K562 (cell line): Measurements from ENCODE around the gene TRPV6. TPM values are rescaled to one million over a fixed set of nuclear protein-coding genes. Genes with fewer than 3 reads are reported as not detected.

Experiments
- ATAC-seq: fragments of 200-7000 bp; cut with Tn5 transposase; 3 replicates; pipeline ENCODE4 v1.9.1; 2020; ENCODE audit warnings: moderate library complexity
- BruUV-seq: library from RNA; stranded (reverse); fragments of 400-500 nt; replicated peaks from 2 replicates; lab custom pipeline; 2021; lab: Mats Ljungman, UMichigan
- CTCF ChIA-PET: fragments of 300-600 bp; formaldehyde crosslinking; extraction: SDS; loops from one replicate; lab custom pipeline; 2021; ENCODE audit warnings: low intra/inter-chr PET ratio; lab: Yijun Ruan, JAX
- POLR2A ChIA-PET: fragments of 300-600, 350-650 bp; sonication (Branson Sonifier 250); formaldehyde crosslinking; extraction: SDS; loops from one replicate; lab custom pipeline; 2021; ENCODE audit warnings: antibody characterized with exemption, inconsistent platforms; lab: Yijun Ruan, JAX
- DNase-seq, 4 experiments: peaks; one replicate each; pipeline versions ENCODE4 v3.0.0 to v3.0.0-alpha.2; 2011 to 2018; ENCODE audit warnings: low spot score in 3 of 4, mixed read lengths in 3 of 4; ENCODE audit errors: extremely low read depth in 1 of 4
- FAIRE-seq: peaks from 2 replicates; lab custom pipeline; 2011; peaks lifted over from hg19 to GRCh38; lab: Jason Lieb, UNC
- H2AFZ ChIP-seq: 2 replicates; pipeline ENCODE4 v1.6.0; 2011; ENCODE audit warnings: low read depth, low read length, control low read depth, inconsistent platforms
- H3K27ac ChIP-seq: fragments of 200-600 bp; 3 replicates; pipeline ENCODE4 v1.8.0; 2011; ENCODE audit warnings: low read depth, mild to moderate bottlenecking, control low read depth, inconsistent platforms, low read length, moderate library complexity, mixed read lengths; ENCODE audit errors: extremely low read depth
- H3K27me3 ChIP-seq, 2 experiments: fragments of 300-600 bp in 1 of 2; 2 replicates in 1 of 2; 3 replicates in 1 of 2; pipeline versions ENCODE4 v1.6.0 to v1.8.0; 2011; ENCODE audit warnings: inconsistent platforms in 2 of 2, low read length in 2 of 2, mild to moderate bottlenecking in 1 of 2, mixed read lengths in 1 of 2, moderate library complexity in 1 of 2; ENCODE audit not compliant: control insufficient read depth in 2 of 2, insufficient read depth in 2 of 2
- H3K36me3 ChIP-seq: fragments of 300-600 bp; 3 replicates; pipeline ENCODE4 v1.8.0; 2011; ENCODE audit warnings: mild to moderate bottlenecking, low read length, inconsistent platforms; ENCODE audit not compliant: control insufficient read depth, insufficient read depth
- H3K4me1 ChIP-seq, 2 experiments: fragments of 200-600 bp in 1 of 2; replicated peaks in 1 of 2; 2 replicates in 1 of 2; 3 replicates in 1 of 2; pipeline versions ENCODE4 v1.5.1 to v1.8.0; 2011; ENCODE audit warnings: inconsistent platforms in 2 of 2, low read length in 2 of 2, mild to moderate bottlenecking in 1 of 2, mixed read lengths in 1 of 2, moderate library complexity in 1 of 2; ENCODE audit not compliant: control insufficient read depth in 2 of 2, insufficient read depth in 2 of 2
- H3K4me2 ChIP-seq: 2 replicates; pipeline ENCODE4 v1.6.1; 2011; ENCODE audit warnings: low read length, control low read depth, inconsistent platforms, mixed read lengths; ENCODE audit not compliant: insufficient read depth
- H3K4me3 ChIP-seq: fragments of 200-600 bp; sonication (generic), shearing (Covaris generic); 2 replicates; pipeline ENCODE4 v1.5.1; 2016; ENCODE audit warnings: control low read depth, inconsistent platforms
- H3K79me2 ChIP-seq: fragments of 200-600 bp; 3 replicates; pipeline ENCODE4 v1.8.0; 2011; ENCODE audit warnings: low read length, inconsistent platforms; ENCODE audit not compliant: control insufficient read depth, insufficient read depth
- H3K9ac ChIP-seq, 2 experiments: 2 replicates each; pipeline versions ENCODE4 v1.6.0 to v1.6.1; 2011; ENCODE audit warnings: low read depth in 2 of 2, low read length in 2 of 2, control low read depth in 1 of 2, inconsistent platforms in 1 of 2, mild to moderate bottlenecking in 1 of 2, mixed read lengths in 1 of 2; ENCODE audit not compliant: insufficient read depth in 1 of 2
- H3K9me1 ChIP-seq: one replicate; pipeline ENCODE4 v1.6.0; 2011; ENCODE audit warnings: inconsistent platforms, mild to moderate bottlenecking, low read length, moderate library complexity; ENCODE audit not compliant: control insufficient read depth, insufficient read depth
- H3K9me3 ChIP-seq: replicated peaks from 2 replicates; pipeline ENCODE4 v1.5.1; 2011; ENCODE audit warnings: low read depth, low read length, inconsistent platforms; ENCODE audit not compliant: control insufficient read depth, insufficient read depth
- H4K20me1 ChIP-seq: replicated peaks from 2 replicates; pipeline ENCODE4 v1.6.1; 2011; ENCODE audit warnings: low read length, inconsistent platforms, mixed read lengths; ENCODE audit not compliant: control insufficient read depth, insufficient read depth
- DIDO1 ChIP-seq: fragments of 450-650 bp; IDR thresholded peaks from 2 replicates; pipeline ENCODE4 v1.6.1; 2016; ENCODE audit warnings: low read depth, missing biosample characterization, missing genetic modification characterization
- ELK1 ChIP-seq: sonication (generic); formaldehyde crosslinking; IDR thresholded peaks from 2 replicates; pipeline ENCODE4 v1.8.1; 2022; ENCODE audit warnings: missing genetic modification reagents
- MCM7 ChIP-seq, 2 experiments: fragments of 450-650 bp; IDR thresholded peaks; 2 replicates each; pipeline ENCODE4 v1.6.1; 2016 to 2018
- NR2C2 ChIP-seq, 2 experiments: fragments of 200-800 bp in 1 of 2; sonication (Bioruptor generic) in 1 of 2; sonication (generic) in 1 of 2; formaldehyde crosslinking in 1 of 2; IDR thresholded peaks; 2 replicates each; pipeline versions ENCODE4 v1.6.1 to v1.8.0; 2016 to 2022; ENCODE audit warnings: mild to moderate bottlenecking in 1 of 2, missing compliant biosample characterization in 1 of 2, missing genetic modification characterization in 1 of 2, missing genetic modification reagents in 1 of 2
- TAF1 ChIP-seq: IDR thresholded peaks from 2 replicates; pipeline ENCODE4 v1.6.1; 2011; ENCODE audit warnings: mild to moderate bottlenecking, low read length, moderate library complexity; ENCODE audit not compliant: insufficient read depth, control insufficient read depth, severe bottlenecking; ENCODE audit errors: extremely low read depth
- U2AF1 ChIP-seq: fragments of 200-400 bp; formaldehyde crosslinking; optimal IDR thresholded peaks from 2 replicates; pipeline ENCODE3; 2017; ENCODE audit warnings: mild to moderate bottlenecking, low read depth, low read length, moderate library complexity
- ZBTB49 ChIP-seq: sonication (generic); formaldehyde crosslinking; IDR thresholded peaks from 2 replicates; pipeline ENCODE4 v1.8.0; 2022; ENCODE audit warnings: missing genetic modification reagents, mild to moderate bottlenecking, borderline replicate concordance
- WGBS: fragments of 100-300 bp; shearing (Covaris generic); methylation state at CpG from one replicate; pipeline ENCODE4 v1.1.6; 2016; ENCODE audit warnings: low coverage, mixed read lengths; ENCODE audit not compliant: insufficient coverage; ENCODE audit errors: missing lambda C conversion rate; 5-methylcytosine and 5-hydroxymethylcytosine counted together
- in situ Hi-C: fragments of 300-500 bp; cut with MboI; formaldehyde crosslinking; loops from 4 replicates; pipeline ENCODE4 v1.15.0; 2018; ENCODE audit warnings: inconsistent platforms, mixed read lengths
- intact Hi-C: fragments of 100-400 bp; cut with micrococcal nuclease; formaldehyde crosslinking; loops from 2 replicates; pipeline ENCODE4 v1.14.2; 2022
- polyA plus RNA-seq, 8 experiments: library from polyadenylated mRNA; depleted of rRNA in 4 of 8; stranded (reverse) in 5 of 8; unstranded in 3 of 8; fragments of >200 nt; fragmentation: Nextera tagmentation in 2 of 8; fragmentation: Illumina TruSeq in 1 of 8; extraction: Ambion mirVana in 2 of 8; extraction: Trizol in 1 of 8; gene quantifications; 2 replicates each; pipeline versions ENCODE4 v1.2.1 to v1.2.3, GENCODE V29; 2011 to 2014; ENCODE audit warnings: inconsistent platforms in 1 of 8, missing spikeins in 1 of 8
- total RNA-seq, 7 experiments: library from RNA; depleted of rRNA in 6 of 7; stranded (reverse); fragments of >200 nt in 6 of 7; fragmentation: Illumina TruSeq in 2 of 7; extraction: Trizol in 2 of 7; gene quantifications; 2 replicates each; pipeline versions ENCODE4 v1.2.1 to v1.2.3, GENCODE V29; 2011 to 2021; ENCODE audit warnings: low replicate concordance in 1 of 7

Gene TRPV6
- total and polyA plus RNA-seq, 9 of the 15 experiments (the other 6 are each of a cell fraction or from before 2014, with no cell fraction given) = 0.04 to 0.36 (median 0.11) TPM

DNA sequence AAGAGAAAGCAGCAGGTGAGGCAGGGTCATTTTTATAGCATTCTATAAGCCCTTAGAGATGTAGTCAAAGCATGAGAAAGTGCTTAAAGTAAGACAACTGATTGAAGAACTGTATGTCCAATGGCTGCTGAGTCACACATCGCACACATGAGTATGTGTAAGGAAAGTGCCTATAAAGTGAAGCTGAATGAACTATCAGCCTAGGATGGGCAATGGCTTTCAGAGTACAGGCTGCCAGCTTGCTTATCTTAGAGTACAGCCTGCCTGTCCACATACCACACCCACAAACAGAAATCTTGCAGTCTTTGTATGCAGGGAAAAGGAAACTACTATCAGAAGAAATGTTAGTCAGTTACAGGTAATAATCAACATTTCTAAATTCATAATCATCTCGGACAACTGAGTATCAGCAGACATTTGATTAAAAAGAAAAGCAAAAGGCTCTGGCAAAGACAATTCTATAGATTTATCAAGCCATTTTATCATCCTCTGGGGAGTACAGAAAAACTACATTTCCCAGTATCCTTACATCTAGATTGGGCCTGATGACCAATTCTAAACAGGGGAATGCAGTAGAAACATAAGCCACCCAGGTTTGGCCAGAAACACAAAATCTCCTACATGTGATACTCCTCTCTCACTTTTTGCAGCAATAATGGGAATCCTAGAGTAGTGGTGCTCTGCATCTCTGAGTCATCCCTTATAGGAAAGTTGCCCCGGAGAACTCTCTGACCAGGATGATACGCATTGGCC, 46.9 kb downstream of the TRPV6 start (continued):
- TF ChIP-seq U2AF1 = no peak

- no peaks in the 10 kb centered on the region for H3K27me3 ChIP-seq
- H2AFZ ChIP-seq = no peak overlapping the region
- no peaks in the 10 kb centered on the region for H3K9me3 ChIP-seq
- TF ChIP-seq NR2C2 (CRISPR knock-in tag; IDR thresholded peaks at IDR 0.05) (no peak), NR2C2 (tag; IDR thresholded peaks at IDR 0.05) (no peak), DIDO1 (tag) (no peak), TAF1 (no peak), ELK1 (CRISPR knock-in tag) (no peak), ZBTB49 (CRISPR knock-in tag) (no peak), MCM7 (IDR thresholded peaks at IDR 0.05) (no peak)
- ChIA-PET CTCF (no interaction called here), POLR2A (no interaction called here)
- H3K4me3 ChIP-seq = no peak overlapping the region
- intact Hi-C loops (no loop called here), in situ Hi-C loops (no loop called here)
- DNase-seq = no peak
- H3K36me3 ChIP-seq = no peaks in the 10 kb centered on the region
- H3K4me1 ChIP-seq = peaks cover 4 to 24% of the 10 kb centered on the region in 2 experiments; a peak in 3 of 5 replicates
- H3K4me2 ChIP-seq = no peak overlapping the region
- no peak overlapping the region for H3K9ac ChIP-seq
- H3K79me2 ChIP-seq = no peaks in the 10 kb centered on the region
- H3K9me1 ChIP-seq = no peaks in the 10 kb centered on the region
- FAIRE-seq = no peak
- H3K27ac ChIP-seq = no peak overlapping the region
- no peaks in the 10 kb centered on the region for H4K20me1 ChIP-seq
- BruUV-seq = no TSS peak
- no peak for ATAC-seq
- 47% methylated on average over 3 of the region's 3 CpGs for WGBS
Measured at GRCh38 chr7:142836426-142836825, 49.1 kb downstream of the TRPV6 start.
